IMR-90 (cell line): ENCODE results near the gene HINT2.

Experiments
- CEBPB ChIP-seq: IDR thresholded peaks from 2 replicates; pipeline ENCODE4 v1.6.1; 2012; ENCODE audit warnings: low read depth, low read length, improper control_type of control experiment
- CHD1 ChIP-seq: IDR thresholded peaks from 2 replicates; pipeline ENCODE4 v1.6.1; 2012; ENCODE audit warnings: low read depth, low read length, improper control_type of control experiment
- CTCF ChIP-seq: conservative IDR thresholded peaks from 2 replicates; pipeline ENCODE4 v1.5.1; 2012; ENCODE audit warnings: mild to moderate bottlenecking, low read depth, low read length, improper control_type of control experiment
- ELK1 ChIP-seq: fragments of 150-350 bp; IDR thresholded peaks from 2 replicates; pipeline ENCODE4 v1.6.1; 2016; ENCODE audit warnings: low read depth, mild to moderate bottlenecking, low read length, moderate library complexity, borderline replicate concordance
- MAFK ChIP-seq: IDR thresholded peaks from 2 replicates; pipeline ENCODE4 v1.6.1; 2012; ENCODE audit warnings: low read depth, low read length, improper control_type of control experiment
- POLR2A ChIP-seq: IDR thresholded peaks from 2 replicates; pipeline ENCODE4 v1.6.1; 2012; ENCODE audit warnings: mild to moderate bottlenecking, low read depth, low read length
- RAD21 ChIP-seq: IDR thresholded peaks from 2 replicates; pipeline ENCODE4 v1.6.1; 2012; ENCODE audit warnings: low read length, improper control_type of control experiment
- RCOR1 ChIP-seq: IDR thresholded peaks from 2 replicates; pipeline ENCODE4 v1.6.1; 2012; ENCODE audit warnings: mild to moderate bottlenecking, low read length, improper control_type of control experiment; ENCODE audit not compliant: insufficient replicate concordance
- RFX5 ChIP-seq: IDR thresholded peaks from 2 replicates; pipeline ENCODE4 v1.8.0; 2012; ENCODE audit warnings: low read depth, mild to moderate bottlenecking, low read length, moderate library complexity
- SMC3 ChIP-seq: fragments of 150-350 bp; IDR thresholded peaks from 2 replicates; pipeline ENCODE4 v1.6.1; 2016; ENCODE audit warnings: low read depth, mild to moderate bottlenecking, antibody characterized with exemption, low read length, moderate library complexity
- USF2 ChIP-seq: fragments of 150-350 bp; IDR thresholded peaks from 2 replicates; pipeline ENCODE4 v1.6.1; 2017; ENCODE audit warnings: mild to moderate bottlenecking, antibody characterized with exemption, low read length, low read depth

GRCh38 chr9:35771534-35771933 is 43.3 kb downstream of the HINT2 start:
- TF ChIP-seq CTCF (no peak), MAFK (no peak), RFX5 (no peak), POLR2A (no peak), RCOR1 (no peak), RAD21 (no peak), SMC3 (no peak), ELK1 (no peak), CHD1 (no peak), USF2 (no peak), CEBPB (no peak)
